PC-3 (cell line): Measurements from ENCODE around the gene ANAPC15. TPM values are rescaled to one million over a fixed set of nuclear protein-coding genes. Genes with fewer than 3 reads are reported as not detected.

ENCODE experiments used
- ATAC-seq: fragments of 200-7000 bp; cut with Tn5 transposase; 2 replicates; pipeline ENCODE4 v1.9.1; 2020; ENCODE audit warnings: mild to moderate bottlenecking, moderate library complexity
- BruUV-seq: library from RNA; stranded (reverse); fragments of 400-500 nt; replicated peaks from 2 replicates; lab custom pipeline; 2021; lab: Mats Ljungman, UMichigan
- CTCF ChIA-PET: fragments of 300-600 bp; sonication (Branson Sonifier 250); formaldehyde crosslinking; loops from one replicate; lab custom pipeline; 2022; ENCODE audit warnings: antibody characterized with exemption; lab: Charles Lee
- POLR2A ChIA-PET: fragments of 300-600 bp; sonication (Branson Sonifier 250); formaldehyde crosslinking; loops from one replicate; lab custom pipeline; 2022; ENCODE audit warnings: antibody characterized with exemption; ENCODE audit not compliant: unreplicated experiment; lab: Charles Lee
- DNase-seq: peaks from one replicate; pipeline ENCODE4 v3.0.0-alpha.2; 2015
- H2AFZ ChIP-seq: fragments of 300-600 bp; sonication (generic); 2 replicates; pipeline ENCODE4 v1.6.0; 2016; ENCODE audit warnings: antibody characterized with exemption, low read length
- H3F3A ChIP-seq: fragments of 300-600 bp; sonication (generic); one replicate; pipeline ENCODE4 v1.6.0; 2017; ENCODE audit warnings: antibody characterized with exemption, low read length, control low read depth, mild to moderate bottlenecking; ENCODE audit not compliant: unreplicated experiment
- H3K27ac ChIP-seq: fragments of 300-600 bp; sonication (generic); 2 replicates; pipeline ENCODE4 v1.5.1; 2016; ENCODE audit warnings: mild to moderate bottlenecking, low read length
- H3K27me3 ChIP-seq: fragments of 300-600 bp; sonication (generic); 2 replicates; pipeline ENCODE4 v1.6.1; 2016; ENCODE audit warnings: low read length, mixed read lengths
- H3K36me3 ChIP-seq: fragments of 300-600 bp; sonication (generic); 2 replicates; pipeline ENCODE4 v1.6.1; 2016; ENCODE audit warnings: low read depth, mixed run types, low read length, mixed read lengths
- H3K4me1 ChIP-seq: fragments of 300-600 bp; sonication (generic); 2 replicates; pipeline ENCODE4 v1.5.1; 2016; ENCODE audit warnings: low read length; ENCODE audit not compliant: insufficient read depth
- H3K4me2 ChIP-seq: fragments of 300-600 bp; sonication (generic); 2 replicates; pipeline ENCODE4 v1.6.0; 2016; ENCODE audit warnings: low read length
- H3K4me3 ChIP-seq: fragments of 300-600 bp; sonication (generic); 2 replicates; pipeline ENCODE4 v1.5.1; 2016; ENCODE audit warnings: mild to moderate bottlenecking, low read length, mixed read lengths
- H3K79me2 ChIP-seq: fragments of 300-600 bp; sonication (generic); 2 replicates; pipeline ENCODE4 v1.6.1; 2017; ENCODE audit warnings: low read length, mixed read lengths
- H3K9ac ChIP-seq: fragments of 300-600 bp; sonication (generic); 2 replicates; pipeline ENCODE4 v1.6.0; 2016; ENCODE audit warnings: mild to moderate bottlenecking, low read length
- H3K9me2 ChIP-seq: fragments of 300-600 bp; sonication (generic); replicated peaks from 2 replicates; pipeline ENCODE4 v1.6.1; 2016; ENCODE audit warnings: mixed run types, low read length, mixed read lengths
- H3K9me3 ChIP-seq: fragments of 300-600 bp; sonication (generic); 2 replicates; pipeline ENCODE4 v1.6.1; 2016; ENCODE audit warnings: low read length, mixed read lengths
- H4K20me1 ChIP-seq: fragments of 300-600 bp; sonication (generic); 2 replicates; pipeline ENCODE4 v1.6.1; 2016; ENCODE audit warnings: low read length, mixed read lengths
- CTCF ChIP-seq: fragments of 300-600 bp; sonication (generic); conservative IDR thresholded peaks from 2 replicates; pipeline ENCODE4 v1.5.1; 2017; ENCODE audit warnings: antibody characterized with exemption, low read depth, mild to moderate bottlenecking, low read length
- EZH2 ChIP-seq: fragments of 300-600 bp; sonication (generic); IDR thresholded peaks from one replicate; pipeline ENCODE4 v1.6.1; 2017; ENCODE audit warnings: antibody characterized with exemption, mild to moderate bottlenecking, low read length; ENCODE audit not compliant: unreplicated experiment
- EZH2phosphoT487 ChIP-seq: fragments of 300-600 bp; sonication (generic); IDR thresholded peaks from 2 replicates; pipeline ENCODE4 v1.6.1; 2018; ENCODE audit warnings: mild to moderate bottlenecking, antibody characterized with exemption, low read length, borderline replicate concordance
- intact Hi-C: fragments of 100-400 bp; cut with micrococcal nuclease; formaldehyde crosslinking; loops from 2 replicates; pipeline ENCODE4 v1.9.0; 2023
- total RNA-seq: library from RNA; depleted of rRNA; stranded (reverse); fragments of >200 nt; gene quantifications from 2 replicates; pipeline ENCODE4 v1.2.3, GENCODE V29; 2014

Gene ANAPC15
- total RNA-seq, 1 experiment from 2014 or later, result 65.4 TPM

- intact Hi-C loops, result no loop called here
- ChIA-PET POLR2A (no interaction called here), CTCF (no interaction called here)
- DNase-seq (no peak), ATAC-seq (no peak)
- Histone ChIP-seq H3K36me3 (peaks cover 5% of the 10 kb centered on the region; the same call in 1 of the 2 replicates), H3K4me1 (no peaks in the 10 kb centered on the region), H3K27me3 (no peaks in the 10 kb centered on the region), H3K9me3 (no peaks in the 10 kb centered on the region), H3K27ac (no peak overlapping the region), H3K4me3 (no peak overlapping the region), H4K20me1 (no peaks in the 10 kb centered on the region), H3F3A (no peaks in the 10 kb centered on the region), H3K4me2 (no peak overlapping the region), H3K79me2 (no peaks in the 10 kb centered on the region), H3K9me2 (no peaks in the 10 kb centered on the region), H3K9ac (no peak overlapping the region), H2AFZ (no peak overlapping the region)
- BruUV-seq, result no TSS peak
- no peak for TF ChIP-seq CTCF
- TF ChIP-seq EZH2, result no peak
- TF ChIP-seq EZH2phosphoT487, result no peak
These were observed 24.3 kb downstream of the ANAPC15 start for GRCh38 chr11:72088076-72088808.

- H3K4me2 ChIP-seq, result no peak overlapping the region
- no peak overlapping the region for H3K9ac ChIP-seq
- H3F3A ChIP-seq, result no peaks in the 10 kb centered on the region
- H3K27me3 ChIP-seq, result no peaks in the 10 kb centered on the region
- ATAC-seq (no peak), DNase-seq (no peak)
- H3K4me3 ChIP-seq, result no peak overlapping the region
- H3K9me2 ChIP-seq, result no peaks in the 10 kb centered on the region
- H3K9me3 ChIP-seq, result no peaks in the 10 kb centered on the region
- ChIA-PET CTCF (no interaction called here), POLR2A (no interaction called here)
- intact Hi-C loops, result no loop called here
- TF ChIP-seq CTCF (no peak), EZH2 (no peak), EZH2phosphoT487 (no peak)
- H3K79me2 ChIP-seq, result no peaks in the 10 kb centered on the region
- no peaks in the 10 kb centered on the region for H4K20me1 ChIP-seq
- peaks cover 5% of the 10 kb centered on the region; the same call in 1 of the 2 replicates for H3K36me3 ChIP-seq
- H2AFZ ChIP-seq, result no peak overlapping the region
- peaks cover 18% of the 10 kb centered on the region for H3K4me1 ChIP-seq
- H3K27ac ChIP-seq, result no peak overlapping the region
- BruUV-seq, result no TSS peak
These were observed 26.7 kb downstream of the ANAPC15 start for GRCh38 chr11:72085621-72086351.

- H3K27ac ChIP-seq, result no peak overlapping the region
- H3K36me3 ChIP-seq, result peaks cover 3% of the 10 kb centered on the region; the same call in 1 of the 2 replicates
- DNase-seq, result no peak
- ChIA-PET POLR2A (no interaction called here), CTCF (no interaction called here)
- TF ChIP-seq CTCF, result no peak
- TF ChIP-seq EZH2phosphoT487, result no peak
- TF ChIP-seq EZH2, result no peak
- peaks cover 18% of the 10 kb centered on the region for H3K4me1 ChIP-seq
- peaks cover 3% of the 10 kb centered on the region for H3K79me2 ChIP-seq
- no peaks in the 10 kb centered on the region for H4K20me1 ChIP-seq
- H3K9me3 ChIP-seq, result no peaks in the 10 kb centered on the region
- ATAC-seq, result no peak
- no peaks in the 10 kb centered on the region for H3K9me2 ChIP-seq
- no TSS peak for BruUV-seq
- H3K9ac ChIP-seq, result no peak overlapping the region
- no peak overlapping the region for H3K4me3 ChIP-seq
- H3F3A ChIP-seq, result no peaks in the 10 kb centered on the region
- H3K27me3 ChIP-seq, result no peaks in the 10 kb centered on the region
- intact Hi-C loops, result no loop called here
- no peak overlapping the region for H2AFZ ChIP-seq
- H3K4me2 ChIP-seq, result no peak overlapping the region
These were observed 27.5 kb downstream of the ANAPC15 start for GRCh38 chr11:72084965-72085364.
